Measurements from ENCODE around the gene PTPN1. TPM values are rescaled to one million over a fixed set of nuclear protein-coding genes. Genes with fewer than 3 reads are reported as not detected.
A peak's percentile ranks its signal among the peaks of the same experiment; 100 is the strongest.

Gene PTPN1
- total and polyA plus RNA-seq, 2 of the 13 experiments (the other 11 are each of a cell fraction or from before 2014, with no cell fraction given) = 17.7 to 37.2 TPM

GRCh38 chr20:50469796-50470195 is 40.4 kb upstream of the PTPN1 start (continued):
- 0 out of 2 replicates have a peak, but pooled peaks have one; percentile 5 for TF ChIP-seq ARID4A (CRISPR knock-in tag; IDR thresholded peaks at IDR 0.05; ENCODE audit: borderline replicate concordance)
- TF ChIP-seq THAP11 (CRISPR knock-in tag; IDR thresholded peaks at IDR 0.05) = peak; percentile 71
- no peak for TF ChIP-seq PATZ1 (CRISPR knock-in tag; IDR thresholded peaks at IDR 0.05)
- TF ChIP-seq ZNF770 (CRISPR knock-in tag; IDR thresholded peaks at IDR 0.05) = no peak
- TF ChIP-seq DR1 (CRISPR knock-in tag; IDR thresholded peaks at IDR 0.05) = no peak
- no peak for TF ChIP-seq HINFP (CRISPR knock-in tag; IDR thresholded peaks at IDR 0.05; ENCODE audit: low read depth)
- TF ChIP-seq ZNF891 (CRISPR knock-in tag; IDR thresholded peaks at IDR 0.05) = no peak
- no peak for TF ChIP-seq ZNF577 (CRISPR knock-in tag; IDR thresholded peaks at IDR 0.05; ENCODE audit: borderline replicate concordance, low read depth)
- no peak for TF ChIP-seq HES4 (CRISPR knock-in tag; IDR thresholded peaks at IDR 0.05; ENCODE audit: borderline replicate concordance)
- no peak for TF ChIP-seq LBX2 (CRISPR knock-in tag; IDR thresholded peaks at IDR 0.05; ENCODE audit: borderline replicate concordance)
- no peak for TF ChIP-seq ZMYM4 (CRISPR knock-in tag; IDR thresholded peaks at IDR 0.05)
- TF ChIP-seq PHB2 (IDR thresholded peaks at IDR 0.05; ENCODE audit: partially characterized antibody) = no peak
- TF ChIP-seq E2F5 (CRISPR knock-in tag; conservative IDR thresholded peaks at IDR 0.05) = no peak
- TF ChIP-seq REXO4 (CRISPR knock-in tag; IDR thresholded peaks at IDR 0.05; ENCODE audit: borderline replicate concordance) = no peak
- TF ChIP-seq ZXDC (CRISPR knock-in tag; IDR thresholded peaks at IDR 0.05) = no peak
